Measurements from ENCODE around the gene PPIA.
"Not testable (repeated sequence)": the region's sequence is repeated elsewhere in the genome, so short reads cannot be mapped to it uniquely, and the experiment has no call there.

PPIA gene

GRCh38 chr7:44764665-44765578 is 31.6 kb upstream of the PPIA start:
- DNase-seq = no peak

GRCh38 chr7:44765579-44766415 is 30.7 kb upstream of the PPIA start:
- DNase-seq = no peak

GRCh38 chr7:44766416-44766801 is 30.1 kb upstream of the PPIA start:
- DNase-seq = no peak

GRCh38 chr7:44767134-44767911 is 29.2 kb upstream of the PPIA start:
- DNase-seq = no peak

- DNase-seq = peak; percentile 43
These were observed 28.4 kb upstream of the PPIA start for GRCh38 chr7:44767912-44768627.

GRCh38 chr7:44768628-44769371 is 27.7 kb upstream of the PPIA start:
- no peak for DNase-seq

GRCh38 chr7:44769376-44769775 is 27.1 kb upstream of the PPIA start:
- DNase-seq = no peak

- peak; percentile 35 to 47 for DNase-seq
These were observed 26.6 kb upstream of the PPIA start for GRCh38 chr7:44769776-44770294.

- DNase-seq = no peak
These were observed 25.1 kb upstream of the PPIA start for GRCh38 chr7:44771358-44771757.

- no peak for DNase-seq
These were observed 24.0 kb upstream of the PPIA start for GRCh38 chr7:44772440-44772839.

- DNase-seq = no peak
These were observed 23.6 kb upstream of the PPIA start for GRCh38 chr7:44772867-44773266.

- not testable (repeated sequence) for DNase-seq
These were observed 22.0 kb upstream of the PPIA start for GRCh38 chr7:44774486-44774885.

- no peak for DNase-seq
These were observed 20.9 kb upstream of the PPIA start for GRCh38 chr7:44775383-44776107.

- no peak for DNase-seq
These were observed 20.3 kb upstream of the PPIA start for GRCh38 chr7:44776211-44776610.

- no peak for DNase-seq
These were observed 14.0 kb upstream of the PPIA start for GRCh38 chr7:44782460-44782859.

- no peak for DNase-seq
These were observed 13.1 kb upstream of the PPIA start for GRCh38 chr7:44783407-44783806.

- DNase-seq = no peak
These were observed 12.1 kb upstream of the PPIA start for GRCh38 chr7:44784364-44784763.

GRCh38 chr7:44785218-44785617 is 11.3 kb upstream of the PPIA start:
- not testable (repeated sequence) for DNase-seq

- DNase-seq = peak in 1 of 2 donors; percentile 30
These were observed 9.4 kb upstream of the PPIA start for GRCh38 chr7:44787041-44787440.

- no peak for DNase-seq
These were observed 8.7 kb upstream of the PPIA start for GRCh38 chr7:44787762-44788161.

- DNase-seq = no peak
These were observed 6.5 kb upstream of the PPIA start for GRCh38 chr7:44789990-44790389.

Data from CD4-positive, alpha-beta T cell treated with Interleukin-4 for 1 hour (primary cell).